ENCODE results near the gene MFSD12.

MFSD12 gene

GRCh38 chr19:3604227-3604986 lies 47.0 kb upstream of the MFSD12 start:
- no peak for TF ChIP-seq CTCF (conservative IDR thresholded peaks at IDR 0.05; ENCODE audit: low read length)
- no peak overlapping the region for H3K4me3 ChIP-seq (ENCODE audit: low read length)
- no peak for DNase-seq (ENCODE audit: low read depth)

DNA sequence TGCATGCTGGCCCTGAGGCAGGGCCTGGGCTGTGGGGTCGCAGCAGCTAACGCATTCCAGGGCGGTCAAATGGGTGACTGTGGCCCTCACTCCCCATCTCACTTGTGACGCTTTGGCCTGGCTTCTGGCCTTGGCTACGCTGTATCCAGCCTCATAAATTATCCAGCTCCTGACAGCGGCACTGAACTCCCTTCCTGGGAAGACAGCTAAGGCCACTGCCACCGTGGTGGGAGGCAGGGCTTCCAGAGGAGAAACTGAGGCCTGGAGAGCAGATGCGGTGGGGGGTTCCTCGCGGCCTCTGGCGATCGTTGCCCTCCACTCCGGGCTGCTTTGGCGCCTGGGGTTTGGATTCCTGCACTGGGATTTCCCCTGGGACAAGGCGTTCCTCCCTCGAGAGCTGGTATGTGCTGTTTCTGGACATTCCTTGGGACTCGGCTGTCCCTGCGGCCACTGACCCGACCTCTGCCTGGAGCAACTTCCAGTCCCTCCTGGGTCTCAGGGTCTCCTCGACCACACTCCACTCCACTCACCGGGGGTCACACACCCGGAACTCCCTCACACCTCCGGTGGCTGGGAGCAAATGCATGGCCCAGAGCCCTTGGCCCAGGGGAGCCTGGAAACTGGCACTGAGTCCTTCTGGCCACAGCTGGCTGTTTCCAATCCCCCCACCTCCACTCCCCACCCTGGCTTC lies 45.9 kb upstream of the MFSD12 start:
- DNase-seq (ENCODE audit: low read depth), result no peak
- no peak overlapping the region for H3K4me3 ChIP-seq (ENCODE audit: low read length)
- no peak for TF ChIP-seq CTCF (conservative IDR thresholded peaks at IDR 0.05; ENCODE audit: low read length)

DNA sequence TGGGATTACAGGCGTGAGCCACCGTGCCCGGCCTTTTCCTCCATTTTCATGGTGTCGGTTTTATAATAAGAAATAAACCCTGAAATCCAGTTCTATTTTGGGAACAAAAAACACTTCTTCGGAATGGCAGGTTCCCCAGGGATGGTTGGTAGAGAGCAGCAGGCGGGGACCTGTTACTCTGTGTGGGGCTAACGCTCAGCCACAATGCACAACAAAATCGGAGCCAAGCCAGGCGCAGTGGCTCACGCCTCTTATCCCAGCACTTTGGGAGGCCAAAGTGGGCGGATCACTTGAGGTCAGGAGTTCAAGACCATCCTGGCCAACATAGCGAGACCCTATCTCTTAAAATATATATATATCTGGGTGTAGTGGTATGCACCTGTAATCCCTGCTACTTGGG lies 43.6 kb upstream of the MFSD12 start:
- TF ChIP-seq CTCF (conservative IDR thresholded peaks at IDR 0.05; ENCODE audit: low read length), result no peak
- DNase-seq (ENCODE audit: low read depth), result no peak
- no peak overlapping the region for H3K4me3 ChIP-seq (ENCODE audit: low read length)

DNA sequence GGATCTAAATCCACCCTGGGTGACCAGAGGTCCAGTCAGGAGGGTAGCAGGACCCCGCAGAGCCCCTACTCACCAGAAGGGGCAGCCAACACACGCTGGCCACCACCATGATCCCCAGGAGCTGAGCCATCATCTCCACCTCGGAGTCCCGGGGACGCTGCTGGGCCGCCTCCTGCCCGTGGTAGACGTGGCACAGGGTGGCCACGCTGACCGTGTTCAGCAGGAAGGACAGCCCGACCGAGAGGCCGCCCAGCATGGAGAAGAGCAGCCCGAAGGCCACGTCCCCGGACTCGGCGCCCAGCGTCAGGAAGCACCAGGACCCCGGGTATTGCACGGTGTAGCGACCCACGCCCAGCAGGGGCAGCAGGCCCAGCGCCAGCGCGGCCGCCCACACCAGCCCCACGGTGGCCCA lies 42.4 kb upstream of the MFSD12 start:
- no peak overlapping the region for H3K4me3 ChIP-seq (ENCODE audit: low read length)
- 0 out of 2 replicates have a peak, but pooled peaks have one; percentile 7 for TF ChIP-seq CTCF (conservative IDR thresholded peaks at IDR 0.05; ENCODE audit: low read length)
- no peak for DNase-seq (ENCODE audit: low read depth)

- no peak for DNase-seq (ENCODE audit: low read depth)
Measured at GRCh38 chr19:3595521-3596061, 38.2 kb upstream of the MFSD12 start.

GRCh38 chr19:3593156-3593555 lies 35.8 kb upstream of the MFSD12 start:
- TF ChIP-seq CTCF (conservative IDR thresholded peaks at IDR 0.05; ENCODE audit: low read length), result no peak
- DNase-seq (ENCODE audit: low read depth), result no peak
- H3K4me3 ChIP-seq (ENCODE audit: low read length), result no peak overlapping the region

More at GRCh38 chr19:3595521-3596061, 38.2 kb upstream of the MFSD12 start:
- H3K4me3 ChIP-seq (ENCODE audit: low read length), result no peak overlapping the region
- no peak for TF ChIP-seq CTCF (conservative IDR thresholded peaks at IDR 0.05; ENCODE audit: low read length)

All from AG10803 (cell line).